HUES48 (cell line): ENCODE data around the gene KCNK13.
"Not testable (repeated sequence)": the region's sequence is repeated elsewhere in the genome, so short reads cannot be mapped to it uniquely, and the experiment has no call there.

Source experiments
- H3K27ac ChIP-seq: one replicate; pipeline ENCODE4 v1.7.0; 2013; ENCODE audit warnings: low read depth, low read length, inconsistent platforms
- H3K27me3 ChIP-seq: 2 replicates; pipeline ENCODE4 v1.6.1; 2013; ENCODE audit warnings: mild to moderate bottlenecking, low read length; ENCODE audit not compliant: control insufficient read depth, insufficient read depth
- H3K36me3 ChIP-seq: 2 replicates; pipeline ENCODE4 v1.6.1; 2013; ENCODE audit warnings: low read length; ENCODE audit not compliant: control insufficient read depth, insufficient read depth
- H3K4me1 ChIP-seq: 2 replicates; pipeline ENCODE4 v1.6.1; 2013; ENCODE audit warnings: mild to moderate bottlenecking, low read length; ENCODE audit not compliant: control insufficient read depth, insufficient read depth
- H3K4me3 ChIP-seq: 2 replicates; pipeline ENCODE4 v1.5.1; 2013; ENCODE audit warnings: mild to moderate bottlenecking, low read depth, low read length
- H3K9ac ChIP-seq: 2 replicates; pipeline ENCODE4 v1.6.1; 2013; ENCODE audit warnings: mild to moderate bottlenecking, low read depth, low read length, moderate library complexity
- H3K9me3 ChIP-seq: 2 replicates; pipeline ENCODE4 v1.6.1; 2013; ENCODE audit warnings: low read length; ENCODE audit not compliant: control insufficient read depth, insufficient read depth

The KCNK13 gene

DNA sequence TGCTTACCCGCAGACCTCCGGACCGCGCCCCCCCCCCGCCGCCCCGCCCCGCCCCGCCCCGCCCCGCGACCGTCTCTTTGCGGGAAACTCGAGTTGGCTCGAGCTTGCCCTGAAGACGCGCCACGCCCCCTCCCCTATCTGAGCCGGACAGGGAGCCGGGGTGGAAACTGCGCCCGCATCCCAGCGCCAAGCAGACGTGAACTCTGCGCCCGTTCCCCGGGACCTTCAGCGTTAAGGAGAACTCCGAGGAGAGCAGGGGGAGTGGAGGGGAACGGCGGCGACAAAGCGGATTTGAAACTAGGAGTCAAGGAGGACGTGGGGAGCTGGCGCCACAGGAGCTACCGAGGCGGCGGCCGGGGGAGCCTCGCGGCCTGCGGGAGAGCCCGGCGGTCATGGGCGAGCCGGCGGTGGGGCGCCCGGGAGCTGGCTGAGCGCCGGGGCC, at the start of gene KCNK13:
KCNK13 (plus strand) TSS at position 310 of the 442 bp plus-strand sequence. CDS start 212 bp downstream, outside the sequence.
- H3K4me3 ChIP-seq, result peak within 1 kb of the TSS; percentile 75
- H3K9me3 ChIP-seq, result no peaks in the 10 kb centered on the region
- peaks cover 77% of the 10 kb centered on the region for H3K27me3 ChIP-seq
- no peak within 1 kb of the TSS for H3K9ac ChIP-seq
- no peaks in the 10 kb centered on the region for H3K36me3 ChIP-seq
- H3K4me1 ChIP-seq, result peaks cover 16% of the 10 kb centered on the region
- H3K27ac ChIP-seq, result no peak within 1 kb of the TSS

GRCh38 chr14:90017371-90017770, 44.4 kb upstream of the KCNK13 start:
- H3K4me3 ChIP-seq, result no peak overlapping the region
- no peaks in the 10 kb centered on the region; the same call in 1 of the 2 replicates for H3K9me3 ChIP-seq
- peaks cover 73% of the 10 kb centered on the region for H3K36me3 ChIP-seq
- H3K9ac ChIP-seq, result no peak overlapping the region
- H3K27me3 ChIP-seq, result no peaks in the 10 kb centered on the region
- H3K27ac ChIP-seq, result peak overlapping the region; percentile 5
- no peaks in the 10 kb centered on the region for H3K4me1 ChIP-seq

DNA sequence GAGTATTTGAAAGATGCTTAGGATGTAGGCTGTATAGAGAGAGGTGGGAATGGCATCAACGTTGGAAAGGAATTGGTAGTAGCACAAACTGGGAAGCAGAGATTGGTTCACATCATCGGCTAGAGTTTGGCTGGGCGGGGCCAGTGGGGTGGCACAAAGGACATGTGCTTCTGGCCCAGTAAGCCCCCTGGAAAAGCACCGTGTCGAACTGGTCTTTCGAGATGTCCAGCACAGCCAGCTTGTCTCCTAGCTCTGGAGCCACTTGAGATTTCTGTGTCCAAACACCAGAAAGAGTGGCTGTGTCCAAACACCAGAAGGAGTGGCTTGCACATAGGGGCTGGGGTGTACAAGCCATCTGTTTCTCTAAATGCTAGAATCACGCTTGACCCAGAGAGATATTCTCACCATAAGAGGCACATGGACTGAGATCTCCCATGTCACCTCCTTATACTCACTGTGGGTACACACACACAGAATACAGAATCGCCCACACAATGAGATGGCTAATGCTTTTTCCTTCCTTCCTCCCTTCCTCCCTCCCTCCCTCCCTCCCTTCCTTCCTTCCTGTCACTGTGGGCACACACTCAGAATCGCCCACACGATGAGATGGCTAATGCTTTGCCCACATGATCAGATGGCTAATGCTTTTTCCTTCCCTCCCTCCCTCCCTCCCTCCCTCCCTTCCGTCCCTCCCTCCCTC, 41.8 kb upstream of the KCNK13 start:
- H3K27me3 ChIP-seq, result no peaks in the 10 kb centered on the region
- no peak overlapping the region for H3K4me3 ChIP-seq
- H3K4me1 ChIP-seq, result no peaks in the 10 kb centered on the region
- no peak overlapping the region for H3K9ac ChIP-seq
- H3K36me3 ChIP-seq, result peaks cover 78% of the 10 kb centered on the region
- no peak overlapping the region for H3K27ac ChIP-seq
- no peaks in the 10 kb centered on the region for H3K9me3 ChIP-seq

DNA sequence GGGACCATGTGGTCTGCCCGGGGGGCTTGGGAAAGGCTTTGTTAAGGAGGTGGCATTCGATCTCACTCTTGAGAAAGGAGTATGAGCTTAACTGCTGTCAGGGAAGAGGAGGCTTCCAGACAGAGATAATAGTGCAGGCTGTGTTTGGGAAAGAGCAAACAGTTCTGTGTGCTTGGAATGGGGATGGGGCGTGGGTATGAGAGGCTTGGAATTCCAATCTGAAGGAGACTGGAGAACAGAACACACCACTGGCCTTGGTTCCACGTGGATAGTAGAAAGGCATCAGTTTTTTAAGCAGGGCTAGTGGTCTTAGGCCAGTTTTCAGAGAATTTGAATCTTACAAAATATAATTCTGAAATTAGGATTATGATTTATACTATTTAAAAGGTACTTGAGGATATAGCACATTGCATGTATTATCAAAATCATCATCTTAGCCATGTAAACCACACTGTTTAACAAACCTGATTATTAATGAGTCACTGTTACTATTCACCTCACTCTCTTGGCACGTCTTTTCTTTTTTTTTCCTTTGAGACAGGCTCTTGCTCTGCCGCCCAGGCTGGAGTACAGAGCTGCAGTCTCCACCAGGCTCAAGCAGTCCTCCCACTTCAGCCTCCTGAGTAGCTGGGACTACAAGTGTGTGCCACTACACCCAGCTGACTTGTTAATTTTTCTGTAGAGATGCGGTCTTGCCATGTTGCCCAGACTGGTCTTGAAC, 38.5 kb upstream of the KCNK13 start:
- no peak overlapping the region for H3K4me3 ChIP-seq
- no peak overlapping the region for H3K9ac ChIP-seq
- no peaks in the 10 kb centered on the region for H3K4me1 ChIP-seq
- no peak overlapping the region for H3K27ac ChIP-seq
- H3K36me3 ChIP-seq, result peaks cover 73% of the 10 kb centered on the region
- H3K9me3 ChIP-seq, result no peaks in the 10 kb centered on the region
- no peaks in the 10 kb centered on the region for H3K27me3 ChIP-seq

DNA sequence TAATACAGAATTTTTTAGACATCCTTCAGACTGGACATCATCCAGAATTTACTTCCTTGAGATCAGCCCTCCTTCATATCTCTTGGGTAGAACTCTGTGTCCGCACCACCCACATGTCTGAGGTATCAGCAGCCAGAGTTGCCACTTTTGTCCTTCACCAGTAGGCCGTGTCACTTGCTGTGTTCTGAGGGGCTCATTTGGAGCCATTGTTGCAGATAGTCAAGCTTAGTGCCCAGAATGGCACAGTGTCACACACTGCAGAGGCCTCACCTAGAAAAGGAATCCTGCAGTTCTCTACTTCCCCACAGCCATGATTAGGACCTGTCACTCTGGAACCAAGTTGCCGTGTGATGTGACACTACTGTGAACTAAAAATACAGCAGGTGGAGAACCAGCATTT, 36.9 kb upstream of the KCNK13 start:
- no peaks in the 10 kb centered on the region for H3K4me1 ChIP-seq
- H3K27me3 ChIP-seq, result no peaks in the 10 kb centered on the region
- no peak overlapping the region for H3K27ac ChIP-seq
- H3K36me3 ChIP-seq, result peaks cover 63% of the 10 kb centered on the region
- H3K9ac ChIP-seq, result no peak overlapping the region
- H3K9me3 ChIP-seq, result no peaks in the 10 kb centered on the region
- H3K4me3 ChIP-seq, result no peak overlapping the region

DNA sequence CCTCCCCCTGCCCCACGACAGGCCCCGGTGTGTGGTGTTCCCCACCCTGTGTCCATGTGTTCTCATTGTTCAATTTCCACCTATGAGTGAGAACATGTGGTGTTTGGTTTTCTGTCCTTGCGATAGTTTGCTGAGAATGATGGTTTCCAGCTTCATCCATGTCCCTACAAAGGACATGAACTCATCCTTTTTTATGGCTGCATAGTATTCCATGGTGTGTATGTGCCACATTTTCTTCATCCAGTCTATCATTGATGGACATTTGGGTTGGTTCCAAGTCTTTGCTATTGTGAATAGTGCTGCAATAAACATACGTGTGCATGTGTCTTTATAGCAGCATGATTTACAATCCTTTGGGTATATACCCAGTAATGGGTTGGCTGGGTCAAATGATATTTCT, 35.2 kb upstream of the KCNK13 start:
- H3K36me3 ChIP-seq, result peaks cover 58% of the 10 kb centered on the region
- not testable (repeated sequence) for H3K9me3 ChIP-seq

DNA sequence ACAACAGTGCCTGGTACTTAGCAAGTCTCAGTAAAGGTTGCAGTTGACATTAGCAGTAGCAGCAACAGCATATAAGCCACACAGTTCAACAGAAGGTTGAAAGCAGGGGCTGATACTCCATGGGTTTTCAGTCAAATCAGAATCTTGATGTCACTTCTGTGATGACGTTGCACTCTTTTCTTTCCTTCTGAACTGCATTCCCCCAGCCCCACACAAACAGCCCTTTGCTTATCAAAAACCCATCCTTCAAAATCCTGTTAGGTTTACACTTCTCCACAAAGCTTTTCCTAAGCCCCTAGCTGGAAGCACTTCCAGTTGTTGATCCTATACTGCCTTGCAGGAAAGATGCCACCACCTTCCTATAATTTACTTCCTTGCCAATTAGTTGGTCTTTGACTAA, 34.0 kb upstream of the KCNK13 start:
- H3K27ac ChIP-seq, result no peak overlapping the region
- H3K9me3 ChIP-seq, result no peaks in the 10 kb centered on the region
- no peaks in the 10 kb centered on the region for H3K27me3 ChIP-seq
- H3K9ac ChIP-seq, result no peak overlapping the region
- H3K4me3 ChIP-seq, result no peak overlapping the region
- H3K4me1 ChIP-seq, result no peaks in the 10 kb centered on the region
- H3K36me3 ChIP-seq, result peaks cover 56% of the 10 kb centered on the region

More for the DNA sequence above, 35.2 kb upstream of the KCNK13 start:
- H3K27me3 ChIP-seq, H3K4me3 ChIP-seq, H3K27ac ChIP-seq, H3K9ac ChIP-seq, H3K4me1 ChIP-seq: not testable (repeated sequence)

- Histone ChIP-seq H3K27me3 (no peaks in the 10 kb centered on the region), H3K9me3 (no peaks in the 10 kb centered on the region), H3K4me3 (no peak overlapping the region), H3K36me3 (peaks cover 62% of the 10 kb centered on the region), H3K4me1 (no peaks in the 10 kb centered on the region), H3K27ac (no peak overlapping the region), H3K9ac (no peak overlapping the region)
Observed at GRCh38 chr14:90034156-90034555, 27.6 kb upstream of the KCNK13 start.

- Histone ChIP-seq H3K9ac (no peak overlapping the region), H3K9me3 (no peaks in the 10 kb centered on the region), H3K27me3 (no peaks in the 10 kb centered on the region), H3K4me3 (no peak overlapping the region), H3K27ac (no peak overlapping the region), H3K4me1 (no peaks in the 10 kb centered on the region), H3K36me3 (peaks cover 65% of the 10 kb centered on the region)
Observed at GRCh38 chr14:90034835-90035525, 26.8 kb upstream of the KCNK13 start.

GRCh38 chr14:90039253-90040010, 22.4 kb upstream of the KCNK13 start:
- H3K9ac ChIP-seq, result no peak overlapping the region
- H3K36me3 ChIP-seq, result peaks cover 45% of the 10 kb centered on the region
- H3K4me3 ChIP-seq, result no peak overlapping the region
- H3K27me3 ChIP-seq, result no peaks in the 10 kb centered on the region
- no peaks in the 10 kb centered on the region for H3K9me3 ChIP-seq
- H3K4me1 ChIP-seq, result no peaks in the 10 kb centered on the region
- no peak overlapping the region for H3K27ac ChIP-seq
